HUES48 (cell line): ENCODE data around the gene FTO.

Experiments
- H3K27ac ChIP-seq: one replicate; pipeline ENCODE4 v1.7.0; 2013; ENCODE audit warnings: low read depth, low read length, inconsistent platforms
- H3K27me3 ChIP-seq: 2 replicates; pipeline ENCODE4 v1.6.1; 2013; ENCODE audit warnings: mild to moderate bottlenecking, low read length; ENCODE audit not compliant: control insufficient read depth, insufficient read depth
- H3K36me3 ChIP-seq: 2 replicates; pipeline ENCODE4 v1.6.1; 2013; ENCODE audit warnings: low read length; ENCODE audit not compliant: control insufficient read depth, insufficient read depth
- H3K4me1 ChIP-seq: 2 replicates; pipeline ENCODE4 v1.6.1; 2013; ENCODE audit warnings: mild to moderate bottlenecking, low read length; ENCODE audit not compliant: control insufficient read depth, insufficient read depth
- H3K4me3 ChIP-seq: 2 replicates; pipeline ENCODE4 v1.5.1; 2013; ENCODE audit warnings: mild to moderate bottlenecking, low read depth, low read length
- H3K9ac ChIP-seq: 2 replicates; pipeline ENCODE4 v1.6.1; 2013; ENCODE audit warnings: mild to moderate bottlenecking, low read depth, low read length, moderate library complexity
- H3K9me3 ChIP-seq: 2 replicates; pipeline ENCODE4 v1.6.1; 2013; ENCODE audit warnings: low read length; ENCODE audit not compliant: control insufficient read depth, insufficient read depth

The FTO gene

GRCh38 chr16:54145881-54146280 is 441.9 kb downstream of the FTO start:
- H3K9me3 ChIP-seq, result no peaks in the 10 kb centered on the region
- no peak overlapping the region for H3K4me3 ChIP-seq
- no peak overlapping the region for H3K27ac ChIP-seq
- no peaks in the 10 kb centered on the region for H3K27me3 ChIP-seq
- no peaks in the 10 kb centered on the region for H3K4me1 ChIP-seq
- no peak overlapping the region for H3K9ac ChIP-seq
- H3K36me3 ChIP-seq, result no peaks in the 10 kb centered on the region

GRCh38 chr16:54148974-54149373 is 445.0 kb downstream of the FTO start:
- H3K27ac ChIP-seq, result no peak overlapping the region
- no peaks in the 10 kb centered on the region for H3K36me3 ChIP-seq
- H3K27me3 ChIP-seq, result no peaks in the 10 kb centered on the region
- no peaks in the 10 kb centered on the region for H3K9me3 ChIP-seq
- no peaks in the 10 kb centered on the region; the same call in 1 of the 2 replicates for H3K4me1 ChIP-seq
- H3K4me3 ChIP-seq, result no peak overlapping the region
- no peak overlapping the region for H3K9ac ChIP-seq

- Histone ChIP-seq H3K27me3 (no peaks in the 10 kb centered on the region), H3K27ac (no peak overlapping the region), H3K36me3 (no peaks in the 10 kb centered on the region), H3K9ac (no peak overlapping the region), H3K9me3 (no peaks in the 10 kb centered on the region), H3K4me1 (no peaks in the 10 kb centered on the region; the same call in 1 of the 2 replicates), H3K4me3 (no peak overlapping the region)
Measured at GRCh38 chr16:54150861-54151260, 446.9 kb downstream of the FTO start.

GRCh38 chr16:54152362-54153239 is 448.6 kb downstream of the FTO start:
- Histone ChIP-seq H3K9me3 (no peaks in the 10 kb centered on the region), H3K4me3 (no peak overlapping the region), H3K9ac (no peak overlapping the region), H3K36me3 (no peaks in the 10 kb centered on the region), H3K27ac (no peak overlapping the region), H3K27me3 (no peaks in the 10 kb centered on the region), H3K4me1 (no peaks in the 10 kb centered on the region; the same call in 1 of the 2 replicates)

GRCh38 chr16:54153240-54153934 is 449.4 kb downstream of the FTO start:
- Histone ChIP-seq H3K36me3 (no peaks in the 10 kb centered on the region), H3K9me3 (no peaks in the 10 kb centered on the region), H3K4me1 (no peaks in the 10 kb centered on the region; the same call in 1 of the 2 replicates), H3K4me3 (no peak overlapping the region), H3K27me3 (no peaks in the 10 kb centered on the region), H3K27ac (no peak overlapping the region), H3K9ac (no peak overlapping the region)

GRCh38 chr16:54156349-54156748 is 452.4 kb downstream of the FTO start:
- Histone ChIP-seq H3K4me3 (no peak overlapping the region), H3K36me3 (no peaks in the 10 kb centered on the region), H3K27me3 (no peaks in the 10 kb centered on the region), H3K9ac (no peak overlapping the region), H3K4me1 (no peaks in the 10 kb centered on the region; the same call in 1 of the 2 replicates), H3K9me3 (no peaks in the 10 kb centered on the region), H3K27ac (no peak overlapping the region)

GRCh38 chr16:54158986-54159385 is 455.0 kb downstream of the FTO start:
- Histone ChIP-seq H3K9ac (no peak overlapping the region), H3K27ac (no peak overlapping the region), H3K9me3 (no peaks in the 10 kb centered on the region)

GRCh38 chr16:54159490-54160080 is 455.6 kb downstream of the FTO start:
- no peaks in the 10 kb centered on the region for H3K27me3 ChIP-seq
- no peak overlapping the region for H3K27ac ChIP-seq
- no peak overlapping the region for H3K4me3 ChIP-seq

More at GRCh38 chr16:54158986-54159385, 455.0 kb downstream of the FTO start:
- Histone ChIP-seq H3K4me3 (no peak overlapping the region), H3K27me3 (no peaks in the 10 kb centered on the region), H3K36me3 (no peaks in the 10 kb centered on the region), H3K4me1 (no peaks in the 10 kb centered on the region)

GRCh38 chr16:54160252-54160860 is 456.4 kb downstream of the FTO start:
- no peak overlapping the region for H3K9ac ChIP-seq
- no peaks in the 10 kb centered on the region for H3K4me1 ChIP-seq
- no peaks in the 10 kb centered on the region for H3K9me3 ChIP-seq
- no peaks in the 10 kb centered on the region for H3K36me3 ChIP-seq
- no peaks in the 10 kb centered on the region for H3K27me3 ChIP-seq
- no peak overlapping the region for H3K27ac ChIP-seq
- H3K4me3 ChIP-seq, result no peak overlapping the region

More at GRCh38 chr16:54159490-54160080, 455.6 kb downstream of the FTO start:
- no peaks in the 10 kb centered on the region for H3K36me3 ChIP-seq
- no peak overlapping the region for H3K9ac ChIP-seq
- no peaks in the 10 kb centered on the region for H3K9me3 ChIP-seq
- no peaks in the 10 kb centered on the region for H3K4me1 ChIP-seq

GRCh38 chr16:54160939-54161897 is 457.3 kb downstream of the FTO start:
- Histone ChIP-seq H3K9me3 (no peaks in the 10 kb centered on the region), H3K4me3 (no peak overlapping the region), H3K27me3 (no peaks in the 10 kb centered on the region), H3K9ac (no peak overlapping the region), H3K27ac (no peak overlapping the region), H3K4me1 (no peaks in the 10 kb centered on the region), H3K36me3 (no peaks in the 10 kb centered on the region)
